RWPE2 (cell line): ENCODE results near the gene PRKCE.

Experiments
- ATAC-seq: fragments of 200-7000 bp; cut with Tn5 transposase; 3 replicates; pipeline ENCODE4 v1.9.1; 2021; ENCODE audit warnings: low read depth
- DNase-seq: peaks from one replicate; pipeline ENCODE4 v3.0.0-alpha.2; 2020; ENCODE audit warnings: low spot score
- H3K27ac ChIP-seq: fragments of 450-650 bp; 2 replicates; pipeline ENCODE4 v1.5.1; 2017; ENCODE audit warnings: mild to moderate bottlenecking; ENCODE audit not compliant: poor library complexity, severe bottlenecking
- H3K27me3 ChIP-seq: fragments of 250-450 bp; sonication (Bioruptor Pico); 2 replicates; pipeline ENCODE4 v1.5.1; 2021; ENCODE audit warnings: mild to moderate bottlenecking, moderate library complexity; ENCODE audit not compliant: insufficient read depth, poor library complexity, severe bottlenecking
- H3K36me3 ChIP-seq: fragments of 250-450 bp; sonication (Bioruptor Pico); 2 replicates; pipeline ENCODE4 v1.5.1; 2020; ENCODE audit warnings: low read depth, mild to moderate bottlenecking, moderate library complexity
- H3K4me1 ChIP-seq: fragments of 250-450 bp; sonication (Bioruptor Pico); 2 replicates; pipeline ENCODE4 v1.5.1; 2021; ENCODE audit warnings: mild to moderate bottlenecking, moderate library complexity; ENCODE audit not compliant: insufficient read depth, poor library complexity, severe bottlenecking
- H3K4me3 ChIP-seq: fragments of 250-450 bp; sonication (Bioruptor Pico); 2 replicates; pipeline ENCODE4 v1.5.1; 2021; ENCODE audit warnings: mild to moderate bottlenecking, moderate library complexity; ENCODE audit not compliant: severe bottlenecking
- H3K9me3 ChIP-seq: fragments of 250-450 bp; sonication (Bioruptor Pico); 2 replicates; pipeline ENCODE4 v1.5.1; 2021; ENCODE audit warnings: mild to moderate bottlenecking, moderate library complexity; ENCODE audit not compliant: severe bottlenecking
- TF ChIP-seq, protein P1 (sequence below): fragments of 450-650 bp; IDR thresholded peaks from one replicate; pipeline ENCODE4 v1.5.1; 2017; ENCODE audit warnings: mild to moderate bottlenecking, moderate library complexity; ENCODE audit not compliant: poor library complexity, severe bottlenecking

The PRKCE gene

DNA sequence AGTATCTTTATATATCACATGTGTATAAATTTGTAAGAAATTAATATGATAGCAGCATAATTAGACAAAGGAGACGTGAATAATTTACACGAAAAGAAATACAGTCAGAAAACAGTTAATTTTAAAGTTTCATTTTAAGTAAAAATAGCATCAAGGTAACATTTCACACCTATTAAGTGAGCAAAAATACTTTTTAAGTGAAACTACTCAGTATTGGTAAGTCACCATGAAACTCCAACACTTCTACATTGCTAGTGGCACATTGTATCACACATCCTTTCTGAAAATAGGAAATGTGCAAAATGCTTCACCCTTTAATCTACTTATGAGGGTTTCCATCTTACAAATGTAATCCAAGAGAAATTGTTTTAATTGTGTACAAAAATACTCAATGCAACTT lies 357.8 kb downstream of the PRKCE start:
- TF ChIP-seq, protein P1, sequence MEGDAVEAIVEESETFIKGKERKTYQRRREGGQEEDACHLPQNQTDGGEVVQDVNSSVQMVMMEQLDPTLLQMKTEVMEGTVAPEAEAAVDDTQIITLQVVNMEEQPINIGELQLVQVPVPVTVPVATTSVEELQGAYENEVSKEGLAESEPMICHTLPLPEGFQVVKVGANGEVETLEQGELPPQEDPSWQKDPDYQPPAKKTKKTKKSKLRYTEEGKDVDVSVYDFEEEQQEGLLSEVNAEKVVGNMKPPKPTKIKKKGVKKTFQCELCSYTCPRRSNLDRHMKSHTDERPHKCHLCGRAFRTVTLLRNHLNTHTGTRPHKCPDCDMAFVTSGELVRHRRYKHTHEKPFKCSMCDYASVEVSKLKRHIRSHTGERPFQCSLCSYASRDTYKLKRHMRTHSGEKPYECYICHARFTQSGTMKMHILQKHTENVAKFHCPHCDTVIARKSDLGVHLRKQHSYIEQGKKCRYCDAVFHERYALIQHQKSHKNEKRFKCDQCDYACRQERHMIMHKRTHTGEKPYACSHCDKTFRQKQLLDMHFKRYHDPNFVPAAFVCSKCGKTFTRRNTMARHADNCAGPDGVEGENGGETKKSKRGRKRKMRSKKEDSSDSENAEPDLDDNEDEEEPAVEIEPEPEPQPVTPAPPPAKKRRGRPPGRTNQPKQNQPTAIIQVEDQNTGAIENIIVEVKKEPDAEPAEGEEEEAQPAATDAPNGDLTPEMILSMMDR = no peak
- H3K27me3 ChIP-seq = no peaks in the 10 kb centered on the region
- H3K4me1 ChIP-seq = peaks cover 22% of the 10 kb centered on the region
- 0 out of 2 replicates have a peak, but pooled peaks cover 5% of the 10 kb centered on the region for H3K36me3 ChIP-seq
- no peak overlapping the region for H3K4me3 ChIP-seq
- ATAC-seq = no peak
- no peak for DNase-seq
- H3K27ac ChIP-seq = peak overlapping the region; percentile 56
- H3K9me3 ChIP-seq = no peaks in the 10 kb centered on the region

GRCh38 chr2:46009772-46010171 lies 358.3 kb downstream of the PRKCE start:
- Histone ChIP-seq H3K9me3 (no peaks in the 10 kb centered on the region), H3K27ac (peak overlapping the region; percentile 56), H3K4me3 (no peak overlapping the region), H3K36me3 (0 out of 2 replicates have a peak, but pooled peaks cover 5% of the 10 kb centered on the region), H3K4me1 (peaks cover 22% of the 10 kb centered on the region), H3K27me3 (no peaks in the 10 kb centered on the region)
- TF ChIP-seq, protein P1 = no peak
- DNase-seq (no peak), ATAC-seq (no peak)

DNA sequence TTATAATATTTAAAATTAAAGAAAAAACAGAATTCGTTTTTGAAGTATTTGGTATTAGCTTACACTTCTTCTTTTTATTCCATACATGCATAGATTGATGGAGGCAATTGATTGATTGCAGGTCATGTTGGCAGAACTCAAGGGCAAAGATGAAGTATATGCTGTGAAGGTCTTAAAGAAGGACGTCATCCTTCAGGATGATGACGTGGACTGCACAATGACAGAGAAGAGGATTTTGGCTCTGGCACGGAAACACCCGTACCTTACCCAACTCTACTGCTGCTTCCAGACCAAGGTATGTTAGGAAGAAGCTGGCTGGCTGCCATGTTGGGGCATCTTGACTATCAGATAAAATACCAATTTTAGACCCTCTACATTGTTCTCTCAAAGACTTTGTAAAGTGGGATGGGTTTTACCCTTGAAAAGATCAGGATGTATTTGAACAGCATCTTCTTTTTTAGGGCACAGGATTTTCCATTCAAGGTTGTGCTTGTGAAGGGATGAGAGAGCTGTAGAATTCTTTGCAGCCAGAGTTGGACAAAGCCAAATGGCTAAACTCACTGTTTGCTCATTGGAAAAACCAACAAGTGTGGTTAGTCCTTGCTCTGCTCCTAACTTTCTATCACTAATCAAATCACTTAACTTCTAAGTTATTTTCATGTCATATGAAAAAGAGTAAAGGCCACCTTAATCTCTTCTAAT lies 358.9 kb downstream of the PRKCE start:
- no peak for DNase-seq
- Histone ChIP-seq H3K4me1 (peaks cover 25% of the 10 kb centered on the region), H3K36me3 (0 out of 2 replicates have a peak, but pooled peaks cover 5% of the 10 kb centered on the region), H3K27ac (no peak overlapping the region), H3K4me3 (no peak overlapping the region), H3K27me3 (no peaks in the 10 kb centered on the region), H3K9me3 (no peaks in the 10 kb centered on the region)
- no peak for ATAC-seq
- TF ChIP-seq, protein P1 = no peak

DNA sequence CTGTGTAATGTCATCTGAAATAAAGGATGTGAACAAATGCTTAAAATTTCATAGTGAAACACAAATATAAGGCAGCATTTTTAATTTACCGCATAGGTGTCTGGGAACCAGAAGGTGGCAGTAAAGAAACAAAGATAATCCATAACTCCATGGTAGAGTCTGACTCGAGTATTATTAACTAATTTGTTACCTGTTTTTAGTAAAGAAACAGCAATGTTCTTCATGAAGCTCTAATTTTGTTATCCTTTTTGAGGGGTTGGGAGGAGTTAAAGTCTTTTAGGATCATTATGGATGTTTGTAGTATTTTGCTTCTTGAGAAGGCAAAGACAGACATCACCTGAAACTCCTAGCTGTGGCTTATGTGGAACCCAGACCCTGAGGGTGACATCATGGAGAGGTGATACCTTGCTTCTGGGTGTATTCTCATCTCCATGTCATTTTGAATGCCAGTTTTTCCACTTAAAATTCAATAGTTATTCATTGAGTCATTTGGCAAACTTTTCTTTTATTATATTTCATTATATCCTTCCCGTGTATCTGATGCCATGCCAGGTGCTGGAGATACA lies 359.5 kb downstream of the PRKCE start:
- Histone ChIP-seq H3K4me3 (no peak overlapping the region), H3K27ac (no peak overlapping the region), H3K36me3 (0 out of 2 replicates have a peak, but pooled peaks cover 5% of the 10 kb centered on the region), H3K4me1 (peaks cover 29% of the 10 kb centered on the region), H3K27me3 (no peaks in the 10 kb centered on the region), H3K9me3 (no peaks in the 10 kb centered on the region)
- 0 out of 3 replicates have a peak, but pooled peaks have one; percentile 44 for ATAC-seq
- TF ChIP-seq, protein P1 = peak; percentile 85
- no peak for DNase-seq

DNA sequence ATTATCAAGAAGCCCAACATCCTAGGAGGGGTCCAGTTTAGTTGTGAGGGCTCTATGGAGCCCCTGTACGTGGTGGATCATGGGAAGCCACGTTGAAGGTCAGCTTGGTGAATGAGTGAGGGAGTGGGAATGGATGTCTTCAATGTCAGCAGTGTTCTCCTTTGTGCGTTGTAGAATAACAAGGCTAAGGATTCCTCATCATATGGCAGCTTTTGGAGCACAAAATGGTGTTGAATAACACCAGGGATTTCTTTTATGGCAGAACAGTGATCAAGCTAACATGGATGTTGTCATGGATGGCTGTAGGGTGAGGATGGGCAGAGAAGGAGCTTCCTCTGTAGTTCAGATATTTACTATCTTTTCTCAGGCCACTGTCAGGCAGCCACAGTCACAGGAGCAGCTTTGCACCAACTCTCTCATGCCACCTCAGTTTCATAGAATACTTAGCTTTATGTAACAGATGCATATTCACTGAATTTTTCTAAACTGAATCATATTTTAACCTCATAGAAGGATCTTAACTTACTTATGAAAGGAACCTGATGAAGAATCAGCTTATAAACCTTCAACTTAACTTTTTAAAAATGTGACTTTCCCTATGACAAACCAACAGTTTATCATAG lies 361.3 kb downstream of the PRKCE start:
- ATAC-seq = no peak
- peak overlapping the region; percentile 6 for H3K27ac ChIP-seq
- H3K4me3 ChIP-seq = no peak overlapping the region
- TF ChIP-seq, protein P1 = no peak
- no peak for DNase-seq
- no peaks in the 10 kb centered on the region for H3K27me3 ChIP-seq
- H3K9me3 ChIP-seq = no peaks in the 10 kb centered on the region
- 0 out of 2 replicates have a peak, but pooled peaks cover 5% of the 10 kb centered on the region for H3K36me3 ChIP-seq
- peaks cover 29% of the 10 kb centered on the region for H3K4me1 ChIP-seq
